SK-N-SH (cell line): ENCODE data around the gene CITED1.

Experiments used
- EP300 ChIP-seq, 2 experiments: IDR thresholded peaks; 2 replicates each; pipeline versions ENCODE4 v1.4.0 to v1.6.1; 2012; ENCODE audit warnings: borderline replicate concordance in 1 of 2, low read depth in 1 of 2, low read length in 1 of 2
- NRF1 ChIP-seq: IDR thresholded peaks from 2 replicates; pipeline ENCODE4 v1.6.1; 2012; ENCODE audit warnings: low read depth, mild to moderate bottlenecking, low read length
- TAF1 ChIP-seq: IDR thresholded peaks from 2 replicates; pipeline ENCODE4 v1.6.1; 2012; ENCODE audit warnings: low read depth, mild to moderate bottlenecking, low read length, moderate library complexity, borderline replicate concordance

GRCh38 chrX:72269671-72270251 lies 36.0 kb downstream of the CITED1 start:
- no peak for TF ChIP-seq TAF1
- TF ChIP-seq EP300 (IDR thresholded peaks at IDR 0.05; ENCODE audit: borderline replicate concordance in 1 of 2, low read depth in 1 of 2, low read length in 1 of 2), result no peak
- no peak for TF ChIP-seq NRF1
